Fibroblast of lung (primary cell): ENCODE data around the gene PPP1R9A. TPM values are rescaled to one million over a fixed set of nuclear protein-coding genes. Genes with fewer than 3 reads are reported as not detected.

Source experiments
- DNase-seq, 2 donors: peaks; one replicate each; pipeline versions ENCODE4 v3.0.0 to v3.0.0-alpha.2; 2010; ENCODE audit warnings: low read depth in 2 of 2
- H2AFZ ChIP-seq: 2 replicates; pipeline ENCODE4 v1.5.1; 2012; ENCODE audit warnings: low read length, control low read depth, inconsistent platforms
- H3K27ac ChIP-seq: 2 replicates; pipeline ENCODE4 v1.5.1; 2011; ENCODE audit warnings: low read length, control low read depth; ENCODE audit not compliant: insufficient read depth
- H3K27me3 ChIP-seq: 2 replicates; pipeline ENCODE4 v1.5.1; 2011; ENCODE audit warnings: mild to moderate bottlenecking, low read length; ENCODE audit not compliant: control insufficient read depth, insufficient read depth
- H3K36me3 ChIP-seq: 2 replicates; pipeline ENCODE4 v1.5.1; 2011; ENCODE audit warnings: low read length; ENCODE audit not compliant: control insufficient read depth, insufficient read depth
- H3K4me1 ChIP-seq: 2 replicates; pipeline ENCODE4 v1.5.1; 2011; ENCODE audit warnings: low read length; ENCODE audit not compliant: control insufficient read depth, insufficient read depth; ENCODE audit errors: extremely low read depth
- H3K4me2 ChIP-seq: 2 replicates; pipeline ENCODE4 v1.5.1; 2011; ENCODE audit warnings: low read length, control low read depth; ENCODE audit not compliant: insufficient read depth; ENCODE audit errors: extremely low read depth
- H3K4me3 ChIP-seq, 4 experiments: fragments of 200-600 bp in 1 of 4; sonication (generic) in 1 of 4; replicated peaks in 1 of 4; 2 replicates each; pipeline ENCODE4 v1.5.1; 2011 to 2016; ENCODE audit warnings: low read length in 4 of 4, low read depth in 3 of 4, mild to moderate bottlenecking in 3 of 4, control low read depth in 2 of 4, inconsistent platforms in 1 of 4, mixed read lengths in 1 of 4; ENCODE audit not compliant: insufficient read depth in 1 of 4; ENCODE audit errors: control extremely low read depth in 1 of 4
- H3K79me2 ChIP-seq: 2 replicates; pipeline ENCODE4 v1.5.1; 2012; ENCODE audit warnings: mild to moderate bottlenecking, low read length, inconsistent platforms; ENCODE audit not compliant: control insufficient read depth, insufficient read depth
- H3K9ac ChIP-seq: 2 replicates; pipeline ENCODE4 v1.5.1; 2011; ENCODE audit warnings: mild to moderate bottlenecking, low read length, control low read depth; ENCODE audit not compliant: insufficient read depth
- H3K9me3 ChIP-seq: 2 replicates; pipeline ENCODE4 v1.5.1; 2012; ENCODE audit warnings: low read depth, low read length; ENCODE audit not compliant: control insufficient read depth, insufficient read depth
- H4K20me1 ChIP-seq: 2 replicates; pipeline ENCODE4 v1.5.1; 2011; ENCODE audit warnings: low read length; ENCODE audit not compliant: control insufficient read depth, insufficient read depth; ENCODE audit errors: extremely low read depth
- CTCF ChIP-seq, 2 donors: IDR thresholded peaks in 1 of 2; conservative IDR thresholded peaks in 1 of 2; 1 replicate in 1 of 2; 2 replicates in 1 of 2; pipeline ENCODE4 v1.5.1; 2011 to 2012; ENCODE audit warnings: low read length in 2 of 2, control low read depth in 1 of 2, inconsistent platforms in 1 of 2, low read depth in 1 of 2, mild to moderate bottlenecking in 1 of 2
- EZH2 ChIP-seq: IDR thresholded peaks from 2 replicates; pipeline ENCODE4 v1.5.1; 2012; ENCODE audit warnings: low read length, control low read depth, mild to moderate bottlenecking; ENCODE audit errors: missing control alignments
- polyA plus RNA-seq, 2 donors: library from polyadenylated mRNA; depleted of rRNA in 1 of 2; stranded (reverse) in 1 of 2; unstranded in 1 of 2; fragments of >200 nt; gene quantifications; 2 replicates each; pipeline ENCODE4 v1.2.1, GENCODE V29; 2011 to 2012; ENCODE audit warnings: missing spikeins in 1 of 2
- total RNA-seq: library from RNA; depleted of rRNA; stranded (reverse); fragments of >200 nt; gene quantifications from 2 replicates; pipeline ENCODE4 v1.2.1, GENCODE V29; 2014

Gene PPP1R9A
- total and polyA plus RNA-seq, 2 donors (not counting 1 experiment from before 2014, with no cell fraction given) = 0.68 to 3.3 TPM

GRCh38 chr7:95322396-95322795 lies 415.0 kb downstream of the PPP1R9A start:
- peak in 1 of 2 donors; percentile 74 for DNase-seq
- H3K4me2 ChIP-seq = no peak overlapping the region
- H3K9ac ChIP-seq = no peak overlapping the region
- no peaks in the 10 kb centered on the region for H3K36me3 ChIP-seq
- H3K4me1 ChIP-seq = no peaks in the 10 kb centered on the region
- H3K79me2 ChIP-seq = no peaks in the 10 kb centered on the region
- H3K27ac ChIP-seq = no peak overlapping the region
- H2AFZ ChIP-seq = no peak overlapping the region
- H3K27me3 ChIP-seq = no peaks in the 10 kb centered on the region
- H3K9me3 ChIP-seq = no peaks in the 10 kb centered on the region
- no peak for TF ChIP-seq EZH2
- H3K4me3 ChIP-seq = no peak overlapping the region
- no peaks in the 10 kb centered on the region for H4K20me1 ChIP-seq

GRCh38 chr7:95322854-95323253 lies 415.5 kb downstream of the PPP1R9A start:
- TF ChIP-seq CTCF (conservative IDR thresholded peaks at IDR 0.05 in 1 of 2, IDR thresholded peaks at IDR 0.05 in 1 of 2; ENCODE audit: low read depth in 1 of 2, low read length in 2 of 2) (no peak), EZH2 (no peak)
- no peak overlapping the region for H3K27ac ChIP-seq
- no peak for DNase-seq
- H3K4me3 ChIP-seq = no peak overlapping the region
- H3K9ac ChIP-seq = no peak overlapping the region
- no peaks in the 10 kb centered on the region for H3K79me2 ChIP-seq
- H2AFZ ChIP-seq = no peak overlapping the region
- no peaks in the 10 kb centered on the region for H3K4me1 ChIP-seq
- no peaks in the 10 kb centered on the region for H4K20me1 ChIP-seq
- no peaks in the 10 kb centered on the region for H3K9me3 ChIP-seq
- H3K27me3 ChIP-seq = no peaks in the 10 kb centered on the region
- H3K36me3 ChIP-seq = no peaks in the 10 kb centered on the region
- H3K4me2 ChIP-seq = no peak overlapping the region

- Histone ChIP-seq H3K4me2 (no peak overlapping the region), H3K36me3 (no peaks in the 10 kb centered on the region), H3K27me3 (no peaks in the 10 kb centered on the region), H3K27ac (no peak overlapping the region), H4K20me1 (no peaks in the 10 kb centered on the region), H3K9ac (no peak overlapping the region), H2AFZ (no peak overlapping the region), H3K4me1 (no peaks in the 10 kb centered on the region), H3K9me3 (no peaks in the 10 kb centered on the region), H3K79me2 (no peaks in the 10 kb centered on the region), H3K4me3 (no peak overlapping the region)
- TF ChIP-seq CTCF (conservative IDR thresholded peaks at IDR 0.05 in 1 of 2, IDR thresholded peaks at IDR 0.05 in 1 of 2; ENCODE audit: low read depth in 1 of 2, low read length in 2 of 2) (no peak), EZH2 (no peak)
- DNase-seq = no peak
Measured at GRCh38 chr7:95323410-95324129, 416.2 kb downstream of the PPP1R9A start.
